HG03025 (cell line): Measurements from ENCODE around the gene AGBL5.
A peak's percentile ranks its signal among the peaks of the same experiment; 100 is the strongest.

Experiments used
- ATAC-seq: cut with Tn5 transposase; IDR thresholded peaks from one replicate; pipeline ENCODE4 v1.9.1; 2021; ENCODE audit warnings: mild to moderate bottlenecking, moderate library complexity; ENCODE audit not compliant: unreplicated experiment, low FRiP score

The AGBL5 gene

GRCh38 chr2:27049422-27050280, 1.8 kb upstream of the AGBL5 start:
- peak; percentile 10 for ATAC-seq

GRCh38 chr2:27050281-27050995, 1.0 kb upstream of the AGBL5 start:
- ATAC-seq, result peak; percentile 40

- ATAC-seq, result no peak
Measured at GRCh38 chr2:27051902-27052645, 606 bp downstream of the AGBL5 start.

DNA sequence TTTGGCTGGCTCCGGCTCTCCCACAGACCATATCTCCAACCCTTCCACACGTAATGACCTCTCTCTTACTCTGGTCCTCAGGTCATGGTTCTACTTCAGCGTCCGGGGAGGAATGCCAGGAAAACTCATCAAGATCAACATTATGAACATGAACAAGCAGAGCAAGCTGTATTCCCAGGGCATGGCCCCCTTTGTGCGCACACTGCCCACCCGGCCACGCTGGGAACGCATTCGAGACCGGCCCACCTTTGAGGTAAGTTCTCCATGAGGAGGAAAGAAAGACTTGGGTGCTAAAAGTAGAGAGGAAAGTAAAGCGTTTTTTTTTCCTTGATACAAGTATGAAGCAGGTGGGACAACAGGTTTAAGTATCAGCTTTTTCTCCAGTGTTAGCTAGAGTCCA, 1.9 kb downstream of the AGBL5 start:
- ATAC-seq, result no peak

DNA sequence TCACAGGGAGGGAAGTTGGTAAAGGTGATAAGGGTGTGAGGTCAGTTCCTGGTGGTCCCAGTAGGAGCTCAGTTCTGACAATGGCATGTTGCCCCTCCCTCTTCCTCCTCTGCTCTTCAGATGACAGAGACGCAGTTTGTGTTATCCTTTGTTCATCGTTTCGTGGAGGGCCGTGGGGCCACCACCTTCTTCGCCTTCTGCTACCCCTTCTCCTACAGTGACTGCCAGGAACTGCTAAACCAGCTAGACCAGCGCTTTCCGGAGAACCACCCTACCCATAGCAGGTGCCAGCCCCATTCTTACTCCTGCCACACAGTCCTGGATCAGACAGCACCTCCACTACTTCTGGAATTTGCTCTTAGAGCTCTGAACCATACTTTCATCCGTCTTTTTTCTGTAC, 2.3 kb downstream of the AGBL5 start:
- no peak for ATAC-seq

DNA sequence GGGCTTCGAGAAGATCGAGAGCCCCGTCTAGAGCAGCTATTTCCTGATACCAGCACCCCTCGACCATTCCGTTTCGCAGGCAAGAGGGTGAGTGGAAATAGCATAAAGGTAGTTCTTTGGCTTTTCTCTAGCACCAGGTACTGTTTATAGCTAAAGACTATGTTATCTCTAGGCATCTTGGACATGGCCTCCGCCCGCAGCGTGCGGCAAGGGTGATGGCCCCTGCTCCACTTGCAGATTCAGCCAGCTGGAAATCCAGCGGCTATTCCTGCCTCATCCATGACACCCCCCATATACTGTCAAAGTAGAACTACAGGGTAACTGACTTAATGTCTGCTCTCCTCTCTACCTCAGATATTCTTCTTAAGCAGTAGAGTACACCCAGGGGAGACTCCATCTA, 3.3 kb downstream of the AGBL5 start:
- ATAC-seq, result no peak

GRCh38 chr2:27057184-27057583, 5.7 kb downstream of the AGBL5 start:
- no peak for ATAC-seq

GRCh38 chr2:27058210-27058609, 6.7 kb downstream of the AGBL5 start:
- no peak for ATAC-seq

DNA sequence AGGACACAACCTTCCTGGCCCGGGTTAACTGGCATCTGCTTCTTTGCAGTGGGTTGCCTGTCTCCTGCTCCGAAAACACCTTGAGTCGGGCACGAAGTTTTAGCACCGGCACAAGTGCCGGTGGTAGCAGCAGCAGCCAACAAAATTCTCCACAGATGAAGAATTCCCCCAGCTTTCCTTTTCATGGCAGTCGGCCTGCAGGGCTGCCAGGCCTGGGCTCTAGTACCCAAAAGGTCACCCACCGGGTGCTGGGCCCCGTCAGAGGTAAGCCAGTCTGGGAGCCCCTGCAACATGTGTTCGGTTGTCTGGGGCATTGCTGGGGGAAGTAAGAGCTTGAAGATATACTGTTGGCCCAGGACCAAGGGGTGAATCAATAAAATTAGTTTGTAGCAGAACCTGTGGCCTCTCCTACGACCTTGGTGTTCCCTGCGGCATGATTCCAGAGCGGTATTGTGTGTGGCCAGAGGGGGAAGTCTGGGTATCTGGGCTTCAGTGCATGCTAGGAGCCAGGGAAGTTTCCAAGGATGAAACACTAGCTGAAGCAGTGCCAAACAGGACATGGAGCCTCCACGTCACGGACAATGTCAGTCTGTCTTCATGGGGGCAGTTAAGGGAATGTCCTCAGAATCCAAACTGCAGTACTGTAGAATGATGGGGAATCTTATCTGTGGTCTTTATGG, 7.8 kb downstream of the AGBL5 start:
- ATAC-seq, result no peak

DNA sequence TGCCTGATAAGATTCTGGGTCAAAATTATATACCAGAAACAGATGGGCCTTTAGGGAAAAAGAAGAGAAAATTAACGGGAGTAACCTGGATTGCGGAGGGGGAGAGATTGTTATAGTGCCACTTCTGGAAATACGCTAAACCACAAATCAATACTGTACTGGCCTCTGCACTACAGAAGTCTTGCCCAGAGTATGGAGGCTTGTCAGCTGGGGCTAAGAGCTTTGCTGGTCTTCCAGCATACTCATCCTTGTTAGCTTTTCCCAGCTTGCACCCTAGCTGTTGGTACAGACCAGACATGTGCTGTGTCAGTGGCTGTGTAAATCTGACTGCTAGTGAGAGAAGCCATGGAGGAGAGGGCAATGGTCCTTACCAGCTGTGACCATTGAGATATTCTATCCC, 8.9 kb downstream of the AGBL5 start:
- ATAC-seq, result no peak

DNA sequence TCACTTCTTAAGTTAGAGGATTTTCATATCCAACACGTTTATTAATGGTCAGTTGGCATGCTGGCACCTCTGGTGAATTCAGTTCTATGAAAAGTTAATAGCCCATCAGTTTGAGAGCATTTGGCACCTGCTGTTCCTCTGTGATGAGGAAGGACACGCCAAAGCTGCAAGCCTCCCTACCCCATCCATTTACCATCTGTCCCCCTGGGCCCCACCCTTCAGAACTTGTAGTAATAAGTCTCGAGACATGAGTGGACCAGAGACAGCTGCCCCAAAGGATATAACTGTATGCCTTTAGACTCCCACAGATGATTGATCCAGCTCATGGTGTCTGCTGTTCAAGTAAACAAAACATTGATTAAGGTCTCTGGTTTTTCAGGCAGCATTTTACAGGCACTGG, 13.7 kb downstream of the AGBL5 start:
- no peak for ATAC-seq

DNA sequence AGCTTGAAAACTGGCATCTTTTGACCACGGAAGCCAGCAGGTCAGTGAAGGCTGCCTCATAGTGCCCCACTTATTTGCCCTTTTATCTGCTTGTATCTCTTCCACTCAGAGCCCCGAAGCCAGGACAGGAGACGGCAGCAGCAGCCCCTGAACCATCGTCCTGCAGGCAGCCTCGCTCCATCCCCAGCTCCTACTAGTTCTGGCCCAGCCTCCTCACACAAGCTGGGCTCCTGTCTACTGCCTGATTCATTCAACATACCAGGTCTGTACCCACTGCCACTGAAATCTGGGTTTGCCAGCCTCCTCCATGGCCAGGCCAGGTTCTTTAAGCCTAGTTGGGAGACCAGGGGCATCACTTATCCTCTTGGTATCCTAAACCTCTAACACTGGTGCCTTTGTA, 15.9 kb downstream of the AGBL5 start:
- ATAC-seq, result no peak

DNA sequence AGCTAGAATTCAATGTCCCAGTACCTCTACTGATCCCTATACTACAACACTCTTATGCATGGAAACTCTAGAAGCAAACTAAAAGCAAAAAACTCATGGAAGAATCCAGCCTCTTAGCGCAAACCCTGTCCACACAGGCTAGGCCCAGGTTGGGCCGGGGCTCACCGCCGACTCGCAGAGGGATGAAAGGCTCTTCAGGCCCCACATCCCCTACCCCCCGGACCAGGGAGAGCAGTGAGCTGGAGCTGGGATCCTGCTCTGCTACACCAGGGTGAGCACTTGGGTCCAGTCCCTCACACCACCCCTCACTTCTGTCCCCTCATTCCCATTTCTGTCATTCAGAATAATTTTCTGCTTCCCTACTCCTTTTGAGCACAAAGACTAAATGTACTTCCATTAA, 18.0 kb downstream of the AGBL5 start:
- no peak for ATAC-seq

- no peak for ATAC-seq
Measured at GRCh38 chr2:27069961-27070618, 18.6 kb downstream of the AGBL5 start.

GRCh38 chr2:27070653-27071276, 19.3 kb downstream of the AGBL5 start:
- peak; percentile 12 for ATAC-seq

DNA sequence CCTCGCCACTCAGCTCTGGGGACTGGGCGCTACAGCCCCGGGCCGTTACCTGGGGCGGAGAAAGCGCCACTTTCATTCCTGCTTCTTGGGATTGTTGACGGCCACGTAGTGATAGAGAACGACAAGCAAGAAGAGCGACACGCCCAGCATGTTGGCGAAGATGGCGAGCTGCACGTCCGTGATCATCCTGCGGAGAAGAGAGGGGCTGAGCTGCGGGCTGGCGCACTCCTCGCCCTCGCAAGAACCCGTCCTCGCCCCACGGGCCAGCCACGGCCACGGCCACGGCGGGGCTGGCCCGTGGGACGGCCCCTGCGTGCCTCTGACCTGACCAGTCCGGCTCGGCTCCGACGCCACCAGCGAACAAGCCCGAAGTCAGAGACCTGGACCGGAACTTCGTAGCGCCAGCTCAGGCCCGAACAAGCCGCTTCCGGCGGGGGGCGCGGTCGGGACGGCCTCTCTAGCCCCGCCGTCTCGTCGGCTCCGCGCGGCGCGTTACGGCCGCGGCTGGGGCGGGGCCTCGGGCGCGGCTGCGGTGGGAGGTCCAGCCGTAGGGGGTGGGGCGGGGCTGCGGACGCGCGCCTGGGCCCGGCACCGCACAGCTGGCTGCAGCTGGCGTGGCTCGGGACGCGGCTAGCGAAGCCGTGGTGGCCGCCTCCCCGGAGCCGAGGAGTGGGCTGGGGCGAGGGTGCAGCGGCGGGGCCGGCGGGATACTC, 20.0 kb downstream of the AGBL5 start, which contains the start of gene OST4:
Gene OST4 (minus strand): TSS at position 378 of the 713 bp plus-strand sequence.
- peak; percentile 76 for ATAC-seq

DNA sequence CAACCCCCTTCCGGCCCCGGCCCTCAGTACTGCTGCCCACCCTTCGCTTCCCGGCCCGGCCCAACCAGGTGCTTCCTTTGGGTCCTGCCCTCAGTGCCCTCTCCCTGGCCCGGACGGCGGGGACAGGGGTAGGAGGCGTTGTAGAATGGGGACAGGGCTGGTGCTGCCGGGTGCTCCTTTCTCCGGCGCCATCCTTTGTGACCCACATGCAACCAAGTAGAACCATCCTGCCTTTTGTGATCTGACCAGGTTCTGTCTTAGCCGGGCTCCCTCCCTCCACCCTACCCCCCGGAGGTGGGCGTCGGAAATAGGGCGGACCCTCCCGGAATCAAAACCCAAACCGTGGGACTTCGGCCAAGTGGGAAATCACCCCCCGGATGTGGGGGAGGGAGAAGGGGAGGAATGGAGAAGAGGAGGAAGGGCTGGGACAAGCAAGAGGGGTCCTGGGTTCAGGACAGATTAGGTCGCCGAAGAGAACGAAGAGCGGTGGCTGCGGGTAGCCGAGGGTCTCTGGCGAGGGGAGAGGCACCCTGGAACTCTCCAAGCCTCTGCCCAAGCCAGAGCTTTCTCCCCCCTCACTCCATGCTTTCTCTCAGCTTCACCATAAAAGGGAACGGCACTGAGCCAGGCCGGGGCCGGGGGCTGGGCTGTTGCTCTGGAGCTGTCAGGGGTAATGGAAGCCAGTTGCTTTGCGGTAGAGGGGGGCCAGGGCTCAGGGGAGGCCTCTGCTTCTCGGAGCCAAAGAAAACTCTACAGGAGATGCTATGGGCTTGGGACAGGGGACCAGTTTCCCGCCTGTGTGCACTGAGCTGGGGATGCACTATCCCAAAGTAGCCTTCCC, 20.7 kb downstream of the AGBL5 start:
- peak; percentile 19 for ATAC-seq

GRCh38 chr2:27072920-27073319, 21.5 kb downstream of the AGBL5 start:
- no peak for ATAC-seq
